HEK293 (cell line): ENCODE measurements around the gene PLCH2.

Experiments used
- CTCF ChIA-PET: fragments of 350-600 bp; formaldehyde crosslinking; extraction: SDS; loops from one replicate; lab custom pipeline; 2021; ENCODE audit warnings: antibody characterized with exemption; lab: Yijun Ruan, JAX
- POLR2A ChIA-PET: fragments of 300-600 bp; formaldehyde crosslinking; extraction: SDS; loops from one replicate; lab custom pipeline; 2020; ENCODE audit warnings: antibody characterized with exemption, inconsistent platforms; lab: Yijun Ruan, JAX
- H3K27ac ChIP-seq: fragments of 200-500 bp; sonication (Bioruptor generic); 2 replicates; pipeline ENCODE4 v1.5.1; 2014; ENCODE audit warnings: low read depth, low read length, control low read depth, inconsistent platforms; ENCODE audit errors: extremely low read depth
- H3K36me3 ChIP-seq, 2 experiments: fragments of 200-500 bp in 1 of 2; sonication (Bioruptor generic) in 1 of 2; 1 replicate in 1 of 2; 2 replicates in 1 of 2; pipeline ENCODE4 v1.5.1; 2014 to 2017; ENCODE audit warnings: inconsistent platforms in 2 of 2, low read length in 2 of 2; ENCODE audit not compliant: control insufficient read depth in 2 of 2, insufficient read depth in 1 of 2
- H3K4me1 ChIP-seq: fragments of 200-500 bp; sonication (Bioruptor generic); 2 replicates; pipeline ENCODE4 v1.5.1; 2014; ENCODE audit warnings: mild to moderate bottlenecking, low read length, inconsistent platforms; ENCODE audit not compliant: control insufficient read depth, insufficient read depth
- H3K4me3 ChIP-seq: 2 replicates; pipeline ENCODE4 v1.5.1; 2011; ENCODE audit warnings: low read depth, mild to moderate bottlenecking, control low read depth, low read length, moderate library complexity
- H3K9me3 ChIP-seq: fragments of 200-500 bp; sonication (Bioruptor generic); 2 replicates; pipeline ENCODE4 v1.5.1; 2014; ENCODE audit warnings: low read depth, low read length, inconsistent platforms; ENCODE audit not compliant: control insufficient read depth, insufficient read depth
- HIC1 ChIP-seq: fragments of 450-650 bp; formaldehyde crosslinking; IDR thresholded peaks from 2 replicates; pipeline ENCODE4 v1.5.1; 2016; ENCODE audit warnings: missing biosample characterization, missing genetic modification characterization
- HOXD13 ChIP-seq: sonication (generic); formaldehyde crosslinking; IDR thresholded peaks from 2 replicates; pipeline ENCODE4 v1.8.0; 2022; ENCODE audit warnings: missing genetic modification reagents, borderline replicate concordance
- KLF10 ChIP-seq: fragments of 450-650 bp; IDR thresholded peaks from 2 replicates; pipeline ENCODE4 v1.5.1; 2018; ENCODE audit warnings: missing biosample characterization, mild to moderate bottlenecking, missing genetic modification characterization
- KLF7 ChIP-seq: fragments of 450-650 bp; formaldehyde crosslinking; IDR thresholded peaks from 2 replicates; pipeline ENCODE4 v1.5.1; 2016; ENCODE audit warnings: missing biosample characterization, missing genetic modification characterization, borderline replicate concordance
- KLF8 ChIP-seq: fragments of 450-650 bp; formaldehyde crosslinking; IDR thresholded peaks from 2 replicates; pipeline ENCODE4 v1.5.1; 2016; ENCODE audit warnings: missing biosample characterization, missing genetic modification characterization
- MYNN ChIP-seq: fragments of 450-650 bp; formaldehyde crosslinking; IDR thresholded peaks from 2 replicates; pipeline ENCODE4 v1.5.1; 2016; ENCODE audit warnings: missing biosample characterization, missing genetic modification characterization, borderline replicate concordance
- SALL2 ChIP-seq: fragments of 450-650 bp; formaldehyde crosslinking; IDR thresholded peaks from 2 replicates; pipeline ENCODE4 v1.5.0; 2017; ENCODE audit warnings: missing biosample characterization, mild to moderate bottlenecking, missing genetic modification characterization, borderline replicate concordance
- YY1 ChIP-seq: fragments of 450-650 bp; formaldehyde crosslinking; IDR thresholded peaks from 2 replicates; pipeline ENCODE4 v1.5.1; 2018; ENCODE audit warnings: missing biosample characterization, missing genetic modification characterization
- ZBTB20 ChIP-seq: fragments of 450-650 bp; formaldehyde crosslinking; IDR thresholded peaks from 2 replicates; pipeline ENCODE4 v1.5.1; 2016; ENCODE audit warnings: missing biosample characterization, missing genetic modification characterization
- ZNF121 ChIP-seq: fragments of 450-650 bp; formaldehyde crosslinking; IDR thresholded peaks from 2 replicates; pipeline ENCODE4 v1.5.1; 2016; ENCODE audit warnings: missing biosample characterization, missing genetic modification characterization
- ZNF174 ChIP-seq: fragments of 450-650 bp; formaldehyde crosslinking; IDR thresholded peaks from 2 replicates; pipeline ENCODE4 v1.5.0; 2017; ENCODE audit warnings: missing biosample characterization, mild to moderate bottlenecking, missing genetic modification characterization
- ZNF2 ChIP-seq: fragments of 450-650 bp; formaldehyde crosslinking; IDR thresholded peaks from 2 replicates; pipeline ENCODE4 v1.5.1; 2016; ENCODE audit warnings: missing biosample characterization, missing genetic modification characterization
- ZNF274 ChIP-seq, 2 experiments: fragments of 200-500 bp in 1 of 2; fragments of 450-650 bp in 1 of 2; sonication (Bioruptor generic) in 1 of 2; formaldehyde crosslinking in 1 of 2; IDR thresholded peaks; 2 replicates each; pipeline versions ENCODE4 v1.5.1 to v1.6.1; 2014 to 2016; ENCODE audit warnings: borderline replicate concordance in 1 of 2, inconsistent platforms in 1 of 2, low read length in 1 of 2, missing biosample characterization in 1 of 2, missing genetic modification characterization in 1 of 2
- ZNF548 ChIP-seq: fragments of 450-650 bp; formaldehyde crosslinking; IDR thresholded peaks from 2 replicates; pipeline ENCODE4 v1.5.1; 2016; ENCODE audit warnings: missing biosample characterization, missing genetic modification characterization
- ZNF549 ChIP-seq: fragments of 450-650 bp; IDR thresholded peaks from 2 replicates; pipeline ENCODE4 v1.5.1; 2018; ENCODE audit warnings: missing biosample characterization, missing genetic modification characterization, mild to moderate bottlenecking, inconsistent platforms, moderate library complexity
- ZNF645 ChIP-seq: fragments of 450-650 bp; formaldehyde crosslinking; IDR thresholded peaks from 2 replicates; pipeline ENCODE4; 2016; ENCODE audit warnings: missing biosample characterization, missing genetic modification characterization
- ZNF664 ChIP-seq: fragments of 450-650 bp; formaldehyde crosslinking; IDR thresholded peaks from 2 replicates; pipeline ENCODE4 v1.5.1; 2016; ENCODE audit warnings: missing biosample characterization, missing genetic modification characterization
- ZSCAN4 ChIP-seq: fragments of 450-650 bp; formaldehyde crosslinking; IDR thresholded peaks from 2 replicates; pipeline ENCODE4 v1.5.1; 2017; ENCODE audit warnings: missing biosample characterization, missing genetic modification characterization
- ZXDB ChIP-seq: fragments of 450-650 bp; formaldehyde crosslinking; IDR thresholded peaks from 2 replicates; pipeline ENCODE4 v1.5.1; 2016; ENCODE audit warnings: missing biosample characterization, missing genetic modification characterization
- TF ChIP-seq, protein P1 (sequence below): fragments of 450-650 bp; formaldehyde crosslinking; IDR thresholded peaks from 2 replicates; pipeline ENCODE4 v1.5.1; 2016; ENCODE audit warnings: missing biosample characterization, missing genetic modification characterization
- TF ChIP-seq, protein P2 (sequence below): fragments of 450-650 bp; formaldehyde crosslinking; conservative IDR thresholded peaks from 2 replicates; pipeline ENCODE4 v1.5.1; 2016; ENCODE audit warnings: low read depth, missing biosample characterization, missing genetic modification characterization

Gene PLCH2

DNA sequence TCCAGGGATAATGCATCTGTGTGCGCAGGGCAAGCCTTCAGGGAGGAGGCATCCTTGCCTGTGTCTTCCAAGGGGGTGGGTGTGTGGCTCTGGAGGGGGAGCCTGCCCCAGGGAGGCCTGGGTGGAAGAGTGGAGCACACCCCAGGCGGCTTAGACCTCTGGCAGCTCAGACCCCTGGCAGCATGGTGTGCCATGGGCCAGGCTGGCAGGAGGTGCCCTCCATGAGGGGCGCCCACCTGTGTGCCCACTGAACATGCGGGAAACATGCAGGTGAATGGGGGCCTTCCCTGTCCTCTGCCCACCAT is 51.4 kb downstream of the PLCH2 start (continued):
- TF ChIP-seq HIC1 (tag by site-specific recombination), result peak; percentile 60
- no peak for TF ChIP-seq ZXDB (tag by site-specific recombination)

- TF ChIP-seq MYNN (tag by site-specific recombination) (no peak), ZNF174 (tag by site-specific recombination) (no peak), ZNF2 (no peak), ZBTB20 (tag by site-specific recombination) (no peak), HOXD13 (CRISPR knock-in tag) (no peak), SALL2 (no peak), YY1 (tag by site-specific recombination) (no peak), KLF10 (tag by site-specific recombination) (no peak), ZNF549 (tag by site-specific recombination) (no peak), ZNF548 (tag by site-specific recombination) (no peak), KLF7 (tag by site-specific recombination) (no peak), ZNF664 (tag by site-specific recombination) (no peak)
- TF ChIP-seq, protein P1, sequence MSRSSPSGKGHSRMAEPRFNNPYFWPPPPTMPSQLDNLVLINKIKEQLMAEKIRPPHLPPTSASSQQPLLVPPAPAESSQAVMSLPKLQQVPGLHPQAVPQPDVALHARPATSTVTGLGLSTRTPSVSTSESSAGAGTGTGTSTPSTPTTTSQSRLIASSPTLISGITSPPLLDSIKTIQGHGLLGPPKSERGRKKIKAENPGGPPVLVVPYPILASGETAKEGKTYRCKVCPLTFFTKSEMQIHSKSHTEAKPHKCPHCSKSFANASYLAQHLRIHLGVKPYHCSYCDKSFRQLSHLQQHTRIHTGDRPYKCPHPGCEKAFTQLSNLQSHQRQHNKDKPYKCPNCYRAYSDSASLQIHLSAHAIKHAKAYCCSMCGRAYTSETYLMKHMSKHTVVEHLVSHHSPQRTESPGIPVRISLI (tag by site-specific recombination), result no peak
- TF ChIP-seq, protein P2, sequence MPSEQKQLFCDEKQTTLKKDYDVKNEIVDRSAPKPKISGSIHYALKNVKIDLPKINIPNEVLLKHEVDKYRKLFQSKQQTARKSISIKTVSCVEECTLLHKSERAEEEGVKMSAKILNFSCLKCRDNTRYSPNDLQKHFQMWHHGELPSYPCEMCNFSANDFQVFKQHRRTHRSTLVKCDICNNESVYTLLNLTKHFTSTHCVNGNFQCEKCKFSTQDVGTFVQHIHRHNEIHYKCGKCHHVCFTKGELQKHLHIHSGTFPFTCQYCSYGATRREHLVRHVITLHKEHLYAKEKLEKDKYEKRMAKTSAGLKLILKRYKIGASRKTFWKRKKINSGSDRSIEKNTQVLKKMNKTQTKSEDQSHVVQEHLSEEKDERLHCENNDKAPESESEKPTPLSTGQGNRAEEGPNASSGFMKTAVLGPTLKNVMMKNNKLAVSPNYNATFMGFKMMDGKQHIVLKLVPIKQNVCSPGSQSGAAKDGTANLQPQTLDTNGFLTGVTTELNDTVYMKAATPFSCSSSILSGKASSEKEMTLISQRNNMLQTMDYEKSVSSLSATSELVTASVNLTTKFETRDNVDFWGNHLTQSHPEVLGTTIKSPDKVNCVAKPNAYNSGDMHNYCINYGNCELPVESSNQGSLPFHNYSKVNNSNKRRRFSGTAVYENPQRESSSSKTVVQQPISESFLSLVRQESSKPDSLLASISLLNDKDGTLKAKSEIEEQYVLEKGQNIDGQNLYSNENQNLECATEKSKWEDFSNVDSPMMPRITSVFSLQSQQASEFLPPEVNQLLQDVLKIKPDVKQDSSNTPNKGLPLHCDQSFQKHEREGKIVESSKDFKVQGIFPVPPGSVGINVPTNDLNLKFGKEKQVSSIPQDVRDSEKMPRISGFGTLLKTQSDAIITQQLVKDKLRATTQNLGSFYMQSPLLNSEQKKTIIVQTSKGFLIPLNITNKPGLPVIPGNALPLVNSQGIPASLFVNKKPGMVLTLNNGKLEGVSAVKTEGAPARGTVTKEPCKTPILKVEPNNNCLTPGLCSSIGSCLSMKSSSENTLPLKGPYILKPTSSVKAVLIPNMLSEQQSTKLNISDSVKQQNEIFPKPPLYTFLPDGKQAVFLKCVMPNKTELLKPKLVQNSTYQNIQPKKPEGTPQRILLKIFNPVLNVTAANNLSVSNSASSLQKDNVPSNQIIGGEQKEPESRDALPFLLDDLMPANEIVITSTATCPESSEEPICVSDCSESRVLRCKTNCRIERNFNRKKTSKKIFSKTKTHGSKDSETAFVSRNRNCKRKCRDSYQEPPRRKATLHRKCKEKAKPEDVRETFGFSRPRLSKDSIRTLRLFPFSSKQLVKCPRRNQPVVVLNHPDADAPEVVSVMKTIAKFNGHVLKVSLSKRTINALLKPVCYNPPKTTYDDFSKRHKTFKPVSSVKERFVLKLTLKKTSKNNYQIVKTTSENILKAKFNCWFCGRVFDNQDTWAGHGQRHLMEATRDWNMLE (tag by site-specific recombination), result no peak
- CTCF ChIA-PET, result no interaction called here
- no peak overlapping the region for H3K4me3 ChIP-seq
- H3K27ac ChIP-seq, result no peak overlapping the region
- H3K4me1 ChIP-seq, result peaks cover 23% of the 10 kb centered on the region
- no peaks in the 10 kb centered on the region for H3K9me3 ChIP-seq
- H3K36me3 ChIP-seq, result peaks cover 0 to 11% of the 10 kb centered on the region in 2 experiments; a peak in 1 of 3 replicates
- POLR2A ChIA-PET, result no interaction called here
These were observed 51.9 kb downstream of the PLCH2 start for GRCh38 chr1:2528016-2528415.

DNA sequence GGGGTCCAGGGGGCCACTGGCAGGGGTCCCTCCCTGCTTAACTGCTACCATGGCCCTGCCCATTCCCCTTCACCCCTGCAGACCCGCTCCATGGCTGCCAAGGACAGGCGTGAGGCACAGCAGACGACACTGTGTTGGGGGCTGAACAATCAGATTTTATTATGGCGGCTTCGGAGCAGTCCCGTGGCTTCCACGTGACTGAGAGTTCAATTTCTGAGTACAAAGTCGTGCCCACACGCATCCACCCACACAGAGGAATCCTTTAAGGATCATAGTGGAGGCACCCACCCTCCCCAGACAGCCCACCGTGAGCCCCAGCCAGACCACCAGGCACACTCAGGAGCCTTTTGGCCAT is 52.5 kb downstream of the PLCH2 start:
- CTCF ChIA-PET, result no interaction called here
- no peak overlapping the region for H3K4me3 ChIP-seq
- no peak overlapping the region for H3K27ac ChIP-seq
- no peaks in the 10 kb centered on the region for H3K9me3 ChIP-seq
- POLR2A ChIA-PET, result no interaction called here
- H3K36me3 ChIP-seq, result peaks cover 0 to 10% of the 10 kb centered on the region in 2 experiments; a peak in 1 of 3 replicates
- H3K4me1 ChIP-seq, result peaks cover 18% of the 10 kb centered on the region
- TF ChIP-seq ZNF121 (tag by site-specific recombination), result no peak
- TF ChIP-seq KLF8 (tag by site-specific recombination), result no peak
- no peak for TF ChIP-seq ZNF645 (tag by site-specific recombination)
- no peak for TF ChIP-seq ZSCAN4 (tag by site-specific recombination)
- TF ChIP-seq ZNF274 (IDR thresholded peaks at IDR 0.05; ENCODE audit: low read length), result no peak
- no peak for TF ChIP-seq ZNF274 (tag by site-specific recombination; IDR thresholded peaks at IDR 0.05; ENCODE audit: borderline replicate concordance)
- TF ChIP-seq ZNF174 (tag by site-specific recombination), result no peak
